ENCODE results near the gene MAP2.

Gene MAP2

DNA sequence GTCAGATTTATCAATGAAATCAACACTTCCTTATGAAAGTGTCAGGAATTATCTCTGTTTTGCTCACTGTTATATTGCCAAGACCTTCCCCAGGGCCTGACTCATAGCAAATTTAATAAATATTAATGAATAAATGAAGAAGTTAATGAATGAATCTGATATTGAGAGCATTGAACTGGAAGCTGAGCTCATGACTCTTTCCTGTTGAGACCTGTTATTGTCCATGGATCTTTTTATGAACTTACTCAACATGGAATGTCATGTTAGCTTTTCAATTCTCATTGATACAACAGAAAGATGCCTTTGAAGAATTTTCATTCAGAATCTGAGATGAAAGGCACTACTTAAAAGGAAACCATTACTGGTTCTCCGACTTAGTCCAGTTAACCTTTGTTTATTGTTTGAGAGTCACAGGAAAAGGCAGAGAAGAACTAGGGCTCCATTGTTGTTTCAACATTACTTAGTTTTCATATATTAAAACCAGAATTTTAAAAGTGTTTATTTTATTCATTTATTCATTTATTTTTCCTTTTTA, 257.4 kb downstream of the MAP2 start:
- Histone ChIP-seq H3K4me1 (no peaks in the 10 kb centered on the region), H3K4me2 (no peak overlapping the region), H3K27me3 (no peaks in the 10 kb centered on the region), H3K9me3 (no peaks in the 10 kb centered on the region), H3K27ac (no peak overlapping the region), H4K20me1 (no peaks in the 10 kb centered on the region), H3K36me3 (no peaks in the 10 kb centered on the region), H3K4me3 (no peak overlapping the region), H3K9ac (no peak overlapping the region)
- TF ChIP-seq Cebpa-rat (IDR thresholded peaks at IDR 0.05) = no peak

DNA sequence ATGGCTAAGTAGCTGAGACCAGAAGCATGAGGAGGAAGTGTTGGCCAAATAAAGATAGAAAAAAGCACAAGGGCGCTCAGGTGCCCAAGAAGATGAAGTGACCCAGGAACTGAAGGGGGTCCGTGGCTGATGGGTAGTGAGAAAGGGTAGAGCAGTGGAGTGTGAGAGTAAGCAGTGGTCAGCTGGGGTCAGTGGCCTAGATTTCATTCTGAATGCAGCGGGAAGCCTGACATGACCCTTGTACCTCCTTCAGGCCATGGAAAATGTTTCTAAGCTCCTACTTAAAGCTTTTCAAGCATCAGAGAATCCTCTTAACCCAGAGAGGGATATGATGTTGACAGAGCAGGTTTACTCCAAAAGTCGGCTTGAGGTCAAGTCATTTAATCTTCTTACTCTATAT, 258.8 kb downstream of the MAP2 start:
- H3K27me3 ChIP-seq = no peaks in the 10 kb centered on the region
- H3K9me3 ChIP-seq = no peaks in the 10 kb centered on the region
- H3K4me2 ChIP-seq = no peak overlapping the region
- no peak overlapping the region for H3K9ac ChIP-seq
- no peaks in the 10 kb centered on the region for H4K20me1 ChIP-seq
- H3K4me1 ChIP-seq = no peaks in the 10 kb centered on the region
- no peak overlapping the region for H3K27ac ChIP-seq
- no peaks in the 10 kb centered on the region for H3K36me3 ChIP-seq
- no peak for TF ChIP-seq Cebpa-rat (IDR thresholded peaks at IDR 0.05)
- H3K4me3 ChIP-seq = no peak overlapping the region

- H3K27me3 ChIP-seq = no peaks in the 10 kb centered on the region
- H3K9ac ChIP-seq = no peak overlapping the region
- no peaks in the 10 kb centered on the region for H3K36me3 ChIP-seq
- TF ChIP-seq Cebpa-rat (IDR thresholded peaks at IDR 0.05) = no peak
- H3K27ac ChIP-seq = no peak overlapping the region
- H4K20me1 ChIP-seq = no peaks in the 10 kb centered on the region
- H3K4me3 ChIP-seq = no peak overlapping the region
- no peaks in the 10 kb centered on the region for H3K4me1 ChIP-seq
- H3K9me3 ChIP-seq = no peaks in the 10 kb centered on the region
- H3K4me2 ChIP-seq = no peak overlapping the region
Observed at GRCh38 chr2:209685340-209685739, 261.5 kb downstream of the MAP2 start.

DNA sequence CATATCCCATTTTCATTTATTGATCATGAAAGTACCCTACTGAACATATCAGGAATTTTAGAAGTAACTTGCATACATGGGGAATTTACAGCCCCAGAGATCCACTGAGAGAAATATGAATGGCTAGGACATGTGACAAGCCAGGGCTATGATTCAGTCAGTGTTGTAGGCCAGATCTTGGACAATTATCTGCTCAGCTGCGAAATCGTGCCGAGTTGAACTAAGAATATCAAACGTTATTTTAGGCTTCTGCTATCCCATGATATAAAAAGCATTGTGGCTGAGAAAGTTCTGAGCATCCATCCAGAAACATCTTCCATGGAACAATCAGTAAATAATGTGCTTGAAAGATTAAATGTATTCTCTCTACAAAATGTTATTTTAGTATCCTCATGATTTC, 262.1 kb downstream of the MAP2 start:
- H3K4me2 ChIP-seq = no peak overlapping the region
- no peaks in the 10 kb centered on the region for H3K27me3 ChIP-seq
- H3K9me3 ChIP-seq = no peaks in the 10 kb centered on the region
- no peaks in the 10 kb centered on the region for H3K4me1 ChIP-seq
- no peak overlapping the region for H3K27ac ChIP-seq
- no peak overlapping the region for H3K4me3 ChIP-seq
- TF ChIP-seq Cebpa-rat (IDR thresholded peaks at IDR 0.05) = no peak
- no peak overlapping the region for H3K9ac ChIP-seq
- no peaks in the 10 kb centered on the region for H4K20me1 ChIP-seq
- H3K36me3 ChIP-seq = no peaks in the 10 kb centered on the region

DNA sequence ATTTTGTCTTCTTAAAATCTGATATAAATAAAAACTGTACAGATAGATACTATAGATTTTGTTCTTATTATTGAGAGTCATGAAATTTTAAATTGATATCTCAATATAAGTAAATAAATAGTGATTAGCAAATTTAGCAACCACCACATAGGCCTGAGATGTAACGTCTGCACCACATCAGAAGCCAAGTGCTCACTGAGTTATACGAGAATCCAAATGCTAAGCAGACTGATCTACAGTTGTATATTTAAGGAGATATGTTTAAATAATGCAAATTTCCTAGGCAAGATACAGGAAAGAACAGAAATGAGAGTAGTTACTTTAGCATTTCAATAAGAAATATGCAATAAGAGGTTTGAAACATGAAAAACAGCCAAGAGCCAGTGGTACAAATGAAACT, 262.6 kb downstream of the MAP2 start:
- no peaks in the 10 kb centered on the region for H3K9me3 ChIP-seq
- H3K4me3 ChIP-seq = no peak overlapping the region
- no peak for TF ChIP-seq Cebpa-rat (IDR thresholded peaks at IDR 0.05)
- no peaks in the 10 kb centered on the region for H3K4me1 ChIP-seq
- no peaks in the 10 kb centered on the region for H4K20me1 ChIP-seq
- H3K36me3 ChIP-seq = no peaks in the 10 kb centered on the region
- H3K4me2 ChIP-seq = no peak overlapping the region
- no peaks in the 10 kb centered on the region for H3K27me3 ChIP-seq
- H3K27ac ChIP-seq = no peak overlapping the region
- H3K9ac ChIP-seq = no peak overlapping the region

DNA sequence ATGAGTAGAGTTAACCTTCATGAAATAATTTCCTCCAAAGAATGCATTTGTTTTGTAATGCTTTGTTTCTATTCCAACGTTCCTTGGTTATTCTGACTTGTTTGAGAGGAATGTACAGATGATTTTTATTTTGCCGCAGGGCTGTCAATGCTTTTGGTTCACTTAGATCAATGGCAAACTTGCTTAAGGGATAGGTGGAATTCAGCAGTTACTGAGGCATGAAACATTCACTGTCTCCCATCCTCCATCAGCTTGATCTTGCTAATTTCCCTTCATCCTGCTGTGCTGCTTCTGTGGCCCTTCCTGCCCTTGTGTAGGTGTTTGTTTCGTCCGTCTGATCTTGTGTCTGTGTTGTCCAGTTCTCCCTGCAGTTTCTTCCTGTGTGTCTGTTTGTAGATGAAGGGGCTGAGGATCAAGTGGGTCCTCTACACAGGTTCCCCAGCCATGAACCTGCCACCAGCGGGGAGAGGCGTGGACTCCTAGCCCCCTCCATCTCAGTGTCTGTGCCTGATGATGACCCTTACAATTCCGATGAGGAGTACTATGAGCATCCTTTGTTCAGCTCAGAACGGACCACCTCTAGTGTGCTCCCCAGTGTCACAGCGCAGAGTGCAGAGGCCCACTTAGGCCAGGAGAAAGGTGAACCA, 263.6 kb downstream of the MAP2 start:
- Histone ChIP-seq H3K4me3 (no peak overlapping the region), H3K4me2 (no peak overlapping the region), H3K9ac (no peak overlapping the region), H4K20me1 (no peaks in the 10 kb centered on the region), H3K4me1 (no peaks in the 10 kb centered on the region), H3K27ac (no peak overlapping the region), H3K36me3 (no peaks in the 10 kb centered on the region), H3K9me3 (no peaks in the 10 kb centered on the region), H3K27me3 (no peaks in the 10 kb centered on the region)
- TF ChIP-seq Cebpa-rat (IDR thresholded peaks at IDR 0.05) = no peak

DNA sequence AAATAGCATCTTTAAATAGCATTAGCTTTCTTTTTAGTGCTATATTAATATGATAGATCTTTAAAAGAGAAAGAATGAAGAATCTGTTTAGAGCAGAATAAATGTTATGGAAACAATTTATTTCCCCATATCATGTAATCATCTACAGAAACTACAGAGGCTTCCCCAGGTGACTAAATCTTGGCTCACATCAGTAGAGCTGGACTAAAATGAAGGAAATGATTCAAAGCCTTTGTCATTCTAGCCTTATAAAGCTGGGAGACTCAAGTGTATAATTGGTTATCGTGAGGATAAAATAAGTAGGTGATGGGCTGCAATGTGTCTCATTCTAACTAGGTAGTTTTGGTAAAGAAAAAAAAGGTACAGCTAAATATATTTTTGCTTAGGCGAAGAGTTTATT, 264.5 kb downstream of the MAP2 start:
- Histone ChIP-seq H3K27ac (no peak overlapping the region), H3K4me3 (no peak overlapping the region)

DNA sequence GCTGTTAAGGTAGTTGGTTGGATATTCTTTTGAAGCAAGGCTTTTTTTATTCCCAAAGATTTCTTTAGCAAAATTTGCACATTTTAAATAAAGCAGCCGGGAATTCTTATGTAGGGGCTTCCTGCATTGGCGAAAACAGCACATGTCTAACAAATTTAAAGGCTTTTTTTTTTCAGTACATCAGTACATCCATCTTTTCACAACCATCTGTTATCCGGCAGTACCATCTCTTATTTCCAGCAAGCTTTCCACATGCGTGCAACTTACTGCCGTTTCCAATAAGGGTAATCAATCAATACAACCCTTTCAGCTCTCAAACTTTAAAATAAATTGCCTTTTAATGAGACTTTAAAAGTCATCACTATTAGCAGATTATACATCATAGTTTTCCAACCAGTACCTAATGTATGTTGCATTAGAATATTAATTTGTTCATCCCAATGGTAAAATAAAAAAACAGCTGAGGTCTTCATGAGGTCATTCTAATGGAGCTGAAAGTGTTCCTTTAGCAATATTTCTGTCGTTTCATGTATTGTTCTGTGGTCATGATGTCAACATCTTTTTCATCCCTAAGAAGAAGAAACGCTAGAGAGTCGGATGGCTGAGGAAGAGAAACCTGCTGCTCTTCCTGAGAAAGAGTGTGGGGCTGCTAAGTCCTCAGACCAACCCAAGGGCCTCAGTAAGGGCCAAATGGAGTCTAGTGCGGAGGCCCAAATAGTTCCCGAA, 266.3 kb downstream of the MAP2 start:
- H3K4me3 ChIP-seq = no peak overlapping the region
- H3K4me1 ChIP-seq = no peaks in the 10 kb centered on the region
- no peak overlapping the region for H3K9ac ChIP-seq
- no peaks in the 10 kb centered on the region for H4K20me1 ChIP-seq
- TF ChIP-seq Cebpa-rat (IDR thresholded peaks at IDR 0.05) = no peak
- H3K9me3 ChIP-seq = no peaks in the 10 kb centered on the region
- H3K27ac ChIP-seq = no peak overlapping the region
- H3K36me3 ChIP-seq = peaks cover 4% of the 10 kb centered on the region; the same call in 1 of the 2 replicates
- no peak overlapping the region for H3K4me2 ChIP-seq
- H3K27me3 ChIP-seq = no peaks in the 10 kb centered on the region

More for the DNA sequence above, 264.5 kb downstream of the MAP2 start:
- H3K27me3 ChIP-seq = no peaks in the 10 kb centered on the region
- no peaks in the 10 kb centered on the region for H3K4me1 ChIP-seq
- no peak for TF ChIP-seq Cebpa-rat (IDR thresholded peaks at IDR 0.05)
- H3K4me2 ChIP-seq = no peak overlapping the region
- peaks cover 4% of the 10 kb centered on the region; the same call in 1 of the 2 replicates for H3K36me3 ChIP-seq
- no peaks in the 10 kb centered on the region for H3K9me3 ChIP-seq
- H3K9ac ChIP-seq = no peak overlapping the region
- H4K20me1 ChIP-seq = no peaks in the 10 kb centered on the region

DNA sequence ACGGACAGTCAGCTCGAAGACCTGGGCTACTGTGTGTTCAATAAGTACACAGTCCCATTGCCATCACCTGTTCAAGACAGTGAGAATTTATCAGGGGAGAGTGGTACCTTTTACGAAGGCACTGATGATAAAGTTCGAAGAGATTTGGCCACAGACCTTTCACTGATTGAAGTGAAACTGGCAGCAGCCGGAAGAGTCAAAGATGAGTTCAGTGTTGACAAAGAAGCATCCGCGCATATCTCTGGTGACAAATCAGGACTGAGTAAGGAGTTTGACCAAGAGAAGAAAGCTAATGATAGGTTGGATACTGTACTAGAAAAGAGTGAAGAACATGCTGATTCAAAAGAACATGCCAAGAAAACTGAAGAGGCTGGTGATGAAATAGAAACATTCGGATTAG, 270.9 kb downstream of the MAP2 start:
- Histone ChIP-seq H3K4me3 (no peak overlapping the region), H3K27ac (no peak overlapping the region), H3K9ac (no peak overlapping the region), H3K27me3 (no peaks in the 10 kb centered on the region), H3K9me3 (no peaks in the 10 kb centered on the region), H4K20me1 (no peaks in the 10 kb centered on the region), H3K36me3 (peaks cover 4% of the 10 kb centered on the region; the same call in 1 of the 2 replicates), H3K4me1 (no peaks in the 10 kb centered on the region), H3K4me2 (no peak overlapping the region)
- no peak for TF ChIP-seq Cebpa-rat (IDR thresholded peaks at IDR 0.05)

All from BLaER1 (cell line).